HG03469 (cell line): ENCODE measurements around the gene LIN7C.
"Not testable (repeated sequence)": the region's sequence is repeated elsewhere in the genome, so short reads cannot be mapped to it uniquely, and the experiment has no call there.

ENCODE experiments used
- ATAC-seq: cut with Tn5 transposase; IDR thresholded peaks from one replicate; pipeline ENCODE4 v1.9.1; 2021; ENCODE audit warnings: mild to moderate bottlenecking, moderate library complexity, moderate number of reproducible peaks; ENCODE audit not compliant: unreplicated experiment

LIN7C gene

GRCh38 chr11:27506200-27507182 is at the start of gene LIN7C:
Gene LIN7C (minus strand): TSS chr11:27506769. CDS start chr11:27506752, 17 bp downstream.
- ATAC-seq: peak; percentile 90

GRCh38 chr11:27555264-27555663 is 48.7 kb upstream of the LIN7C start:
- no peak for ATAC-seq

DNA sequence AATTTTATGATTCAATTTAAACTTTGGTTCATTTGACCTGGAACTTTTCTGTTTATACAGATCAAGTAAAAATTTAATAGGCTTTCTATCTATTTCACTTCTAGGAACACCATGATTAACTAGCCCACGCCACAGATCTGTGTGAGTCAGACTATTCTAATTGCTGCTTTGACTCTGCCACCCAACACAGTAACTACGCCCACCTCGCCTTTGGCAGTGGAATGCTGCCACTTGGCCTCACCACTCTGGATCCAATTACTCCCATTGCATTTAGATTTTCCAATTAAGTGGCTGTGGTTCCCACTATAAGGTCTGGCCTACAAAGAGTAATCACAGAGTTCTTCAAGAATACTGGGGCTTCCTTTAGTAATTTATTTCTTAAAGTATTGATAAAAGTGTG is 46.6 kb upstream of the LIN7C start:
- ATAC-seq: no peak

- no peak for ATAC-seq
Observed at GRCh38 chr11:27552341-27552740, 45.8 kb upstream of the LIN7C start.

DNA sequence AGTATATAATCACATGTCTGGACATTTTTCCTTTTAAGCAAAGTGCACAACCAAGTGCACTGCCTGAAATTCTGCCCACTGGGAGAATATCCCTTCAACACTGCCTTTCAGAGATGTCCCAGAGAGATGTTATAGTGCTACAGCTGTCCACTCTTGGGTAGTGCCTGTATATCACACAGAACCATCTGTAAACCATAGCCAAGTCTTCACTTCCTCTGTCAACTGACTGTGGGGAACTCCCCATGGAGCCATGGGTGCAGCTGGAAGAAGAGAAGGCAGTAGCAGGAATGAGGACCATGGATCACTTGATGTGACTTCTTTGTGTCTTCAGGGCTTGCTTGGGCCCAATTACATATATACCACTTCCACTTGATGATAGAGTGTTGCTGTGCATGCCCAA is 44.6 kb upstream of the LIN7C start:
- ATAC-seq: no peak

- ATAC-seq: no peak
Observed at GRCh38 chr11:27545946-27546345, 39.4 kb upstream of the LIN7C start.

DNA sequence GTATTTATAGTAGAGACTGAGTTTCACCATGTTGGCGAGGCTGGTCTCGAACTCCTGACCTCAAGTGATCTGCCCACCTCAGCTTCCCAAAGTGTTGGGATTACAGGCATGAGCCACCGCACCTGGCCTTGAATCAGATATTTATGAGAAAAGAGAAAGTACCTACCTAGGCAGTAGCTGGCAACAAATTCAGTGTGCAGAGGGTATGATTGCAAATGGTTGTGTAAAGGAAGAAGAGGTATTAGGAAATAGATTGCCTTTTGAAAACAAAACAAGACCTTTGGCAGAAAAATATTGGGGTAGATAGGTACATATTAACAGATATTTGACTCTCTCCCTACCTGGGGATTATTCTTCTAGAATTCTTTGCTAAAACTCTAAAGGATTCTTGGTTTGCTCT is 38.5 kb upstream of the LIN7C start:
- no peak for ATAC-seq

DNA sequence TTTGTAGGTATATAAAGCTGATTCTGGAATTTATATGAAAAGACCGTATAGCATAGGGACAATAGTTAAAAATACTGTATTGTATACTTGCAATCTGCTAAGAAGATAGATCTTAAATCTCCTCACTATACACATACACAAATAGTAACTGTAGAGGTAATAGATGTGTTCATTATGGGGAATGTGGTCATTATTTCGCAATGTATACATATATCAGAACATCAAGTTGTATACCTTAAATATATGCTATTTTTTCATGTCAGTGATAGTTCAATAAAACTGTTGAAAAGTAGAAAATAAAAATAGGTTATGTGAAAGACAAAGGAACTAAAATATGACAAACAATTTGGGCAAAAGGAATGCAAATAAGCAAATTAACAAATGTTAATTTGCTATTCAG is 35.2 kb upstream of the LIN7C start:
- no peak for ATAC-seq

DNA sequence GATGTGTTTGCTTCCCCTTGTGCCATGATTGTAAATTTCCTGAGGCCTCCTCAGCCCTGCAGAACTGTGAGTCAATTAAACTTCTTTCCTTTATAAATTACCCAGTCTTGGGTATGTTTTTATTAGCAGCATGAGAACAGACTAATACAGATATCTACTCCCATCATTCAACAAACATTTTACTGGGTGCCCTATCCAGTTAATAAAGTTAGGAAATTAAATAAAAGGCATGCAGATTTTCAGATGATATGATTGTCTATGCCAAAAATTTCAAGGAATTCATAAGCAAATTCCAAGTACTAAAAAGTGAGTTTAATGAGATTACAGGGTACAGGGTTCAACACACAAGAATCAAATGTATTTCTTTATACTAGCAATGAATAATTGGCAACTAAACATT is 33.5 kb upstream of the LIN7C start:
- ATAC-seq: no peak

GRCh38 chr11:27535103-27535502 is 28.5 kb upstream of the LIN7C start:
- no peak for ATAC-seq

GRCh38 chr11:27532652-27533325 is 26.2 kb upstream of the LIN7C start:
- ATAC-seq: no peak

DNA sequence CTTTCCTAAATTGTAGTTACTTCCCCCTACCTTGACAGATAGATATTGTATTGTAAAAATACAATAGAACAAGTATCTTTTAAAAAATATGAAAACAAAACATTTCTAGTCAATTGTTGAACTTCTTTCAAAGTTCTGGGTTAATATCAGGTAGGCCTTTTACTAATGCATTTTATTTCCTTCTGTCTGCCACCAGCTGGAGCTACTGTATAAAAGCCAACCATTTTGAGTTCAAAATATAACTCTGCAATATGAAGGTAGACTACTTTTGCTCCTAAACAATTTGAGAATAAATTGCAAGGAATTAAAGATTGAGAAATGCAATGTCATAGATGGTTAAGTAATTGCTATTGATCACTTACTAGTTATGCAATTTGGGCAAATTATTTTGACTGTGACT is 22.1 kb upstream of the LIN7C start:
- ATAC-seq: no peak

DNA sequence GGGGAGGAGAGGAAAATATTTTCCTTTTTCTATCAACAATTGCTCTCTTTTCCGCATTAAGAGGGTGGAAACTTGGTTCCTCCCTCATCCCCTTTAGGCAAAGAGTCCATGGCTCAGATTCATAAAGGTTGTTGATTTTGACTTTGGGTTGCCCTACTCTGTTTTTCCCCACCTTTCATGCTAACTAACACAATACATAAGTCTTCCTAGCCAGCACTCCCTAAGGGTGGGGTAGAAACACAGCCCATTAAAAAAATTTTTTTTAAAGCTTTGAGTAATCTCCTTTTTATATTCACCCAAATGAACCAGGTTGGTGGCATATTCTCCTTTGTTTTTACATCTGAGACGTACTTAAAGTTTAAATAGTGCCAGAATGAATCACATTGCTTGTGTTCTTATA is 20.0 kb upstream of the LIN7C start:
- ATAC-seq: no peak

GRCh38 chr11:27525824-27526516 is 19.4 kb upstream of the LIN7C start:
- no peak for ATAC-seq

DNA sequence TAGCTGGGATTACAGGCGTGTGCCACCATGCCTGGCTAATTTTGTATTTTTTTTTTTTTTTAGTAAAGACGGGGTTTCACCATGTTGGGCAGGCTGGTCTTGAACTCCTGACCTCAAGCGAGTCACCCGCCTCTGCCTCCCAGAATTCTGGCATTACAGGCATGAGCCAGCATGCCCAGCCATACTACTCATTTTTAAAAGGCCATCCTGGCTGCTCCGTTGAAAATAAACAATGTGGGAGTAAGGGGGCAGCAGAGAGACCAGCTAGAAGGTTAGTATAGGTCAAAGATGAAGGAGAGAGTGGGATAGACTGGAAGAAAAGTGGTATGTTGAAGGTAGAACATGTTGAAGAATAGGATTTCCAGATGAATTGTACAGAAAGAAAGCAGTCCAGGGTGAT is 17.6 kb upstream of the LIN7C start:
- ATAC-seq: no peak

- ATAC-seq: no peak
Observed at GRCh38 chr11:27520226-27520625, 13.7 kb upstream of the LIN7C start.

GRCh38 chr11:27518518-27518917 is 11.9 kb upstream of the LIN7C start:
- no peak for ATAC-seq

DNA sequence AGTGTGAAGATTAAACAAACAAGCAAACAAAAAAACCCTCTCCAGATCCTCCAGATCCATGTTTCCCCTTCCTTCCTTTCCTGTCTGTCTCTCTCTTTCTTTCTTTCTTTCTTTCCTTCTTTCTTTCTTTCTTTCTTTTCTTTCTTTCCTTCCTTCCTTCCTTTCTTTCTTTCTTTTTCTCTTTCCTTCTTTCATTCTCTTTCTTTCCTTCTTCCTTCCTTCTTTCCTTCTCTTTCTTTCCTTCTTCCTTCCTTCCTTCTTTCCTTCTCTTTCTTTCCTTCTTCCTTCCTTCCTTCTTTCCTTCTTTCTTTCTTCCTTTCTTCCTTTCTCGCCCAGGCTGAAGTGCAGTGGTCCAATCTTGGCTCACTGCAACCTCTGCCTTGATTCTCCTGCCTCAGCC is 10.9 kb upstream of the LIN7C start:
- ATAC-seq: not testable (repeated sequence)

DNA sequence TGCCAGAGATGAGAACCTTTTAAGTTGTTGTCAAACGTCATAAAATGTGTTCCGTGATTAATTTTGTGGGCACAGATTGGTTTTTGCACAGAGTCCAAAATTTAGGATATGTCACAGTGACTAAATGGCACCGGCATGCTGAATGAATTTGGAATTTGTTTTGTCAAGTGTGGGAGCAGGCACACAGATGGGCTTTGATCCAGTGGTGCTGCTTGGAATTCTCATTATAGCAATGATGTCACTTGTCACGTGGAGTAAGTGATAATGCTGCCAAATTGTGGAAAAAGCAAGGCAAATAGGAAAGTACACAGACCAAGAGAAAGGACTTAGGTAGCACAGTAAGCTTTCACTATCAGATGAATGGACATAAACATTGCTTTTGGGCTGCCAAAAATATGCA is 8.0 kb upstream of the LIN7C start:
- no peak for ATAC-seq

DNA sequence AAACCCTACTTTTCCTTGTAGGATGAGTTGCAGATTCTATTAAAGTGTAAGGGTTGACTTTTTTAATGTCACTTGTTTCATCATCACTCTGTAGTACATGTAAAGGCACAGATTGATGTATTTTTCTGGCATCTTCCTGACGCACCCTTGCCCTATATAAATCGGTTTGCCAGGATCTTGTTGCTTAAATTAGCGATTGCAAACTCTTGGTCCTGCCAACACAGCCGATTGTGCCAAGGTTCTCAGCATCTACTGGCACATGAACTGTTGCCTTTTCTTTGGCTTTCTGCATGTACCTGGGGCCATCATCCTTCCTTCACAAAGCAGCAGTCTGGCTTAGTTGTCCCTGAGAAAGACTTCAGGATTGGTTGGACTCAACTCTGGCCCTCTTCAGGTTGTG is 7.5 kb upstream of the LIN7C start:
- ATAC-seq: no peak

DNA sequence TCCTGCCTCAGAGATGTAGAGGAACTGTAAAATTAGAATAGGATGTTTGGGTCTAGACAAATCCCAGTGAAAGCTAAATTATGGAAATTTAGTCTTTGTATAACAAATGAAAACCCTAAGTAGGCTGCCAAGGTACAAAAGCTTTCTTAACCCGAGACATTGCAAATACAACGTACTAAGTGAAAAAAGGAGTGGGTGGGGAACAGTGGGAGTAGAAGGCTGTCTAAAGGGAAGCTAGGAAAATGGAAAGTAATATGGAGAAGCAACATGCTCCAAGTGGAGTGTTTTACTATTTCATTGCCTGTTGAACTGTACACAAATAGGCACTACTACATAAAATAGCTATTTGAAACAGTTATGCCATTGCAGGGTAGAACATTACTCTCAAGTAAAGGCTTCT is 6.8 kb upstream of the LIN7C start:
- ATAC-seq: no peak

DNA sequence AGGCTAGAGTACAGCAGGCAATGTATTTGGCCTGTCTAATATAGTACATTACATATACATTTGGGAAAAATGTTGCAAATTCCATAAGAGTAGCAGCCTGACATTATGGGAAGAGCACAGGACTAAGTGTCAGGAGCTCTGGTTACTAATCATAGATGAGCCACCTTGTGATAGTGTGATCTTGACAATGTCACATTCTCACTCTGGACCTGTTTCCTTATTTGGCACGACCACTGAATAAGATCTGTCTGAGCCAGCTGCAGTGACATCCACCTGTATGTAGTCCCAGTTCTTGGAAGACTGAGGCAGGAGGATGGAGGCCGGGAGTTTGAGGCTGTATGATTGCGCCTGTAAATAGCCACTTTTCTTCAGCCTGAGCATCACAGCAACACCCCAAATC is 5.7 kb upstream of the LIN7C start:
- ATAC-seq: no peak
